Measurements from ENCODE around the gene FMNL2. TPM values are rescaled to one million over a fixed set of nuclear protein-coding genes. Genes with fewer than 3 reads are reported as not detected.

Gene FMNL2
- total RNA-seq, 1 donor from 2014 or later, result 166 TPM

GRCh38 chr2:152370783-152371182 is 35.8 kb downstream of the FMNL2 start:
- Mint-ChIP-seq H3K9me3 (ENCODE audit: unreplicated experiment) (no peaks in the 10 kb centered on the region), H3K4me3 (ENCODE audit: unreplicated experiment) (no peak overlapping the region), H3K4me1 (ENCODE audit: low read depth, unreplicated experiment) (peaks cover 48% of the 10 kb centered on the region), H3K27me3 (ENCODE audit: unreplicated experiment) (peaks cover 4% of the 10 kb centered on the region), H3K27ac (ENCODE audit: unreplicated experiment) (no peak overlapping the region), H3K36me3 (ENCODE audit: unreplicated experiment) (no peaks in the 10 kb centered on the region)
- no peak for DNase-seq
- TF ChIP-seq CTCF (IDR thresholded peaks at IDR 0.05; ENCODE audit: partially characterized antibody, unreplicated experiment), result no peak

GRCh38 chr2:152372438-152372984 is 37.5 kb downstream of the FMNL2 start:
- Mint-ChIP-seq H3K27ac (ENCODE audit: unreplicated experiment) (no peak overlapping the region), H3K27me3 (ENCODE audit: unreplicated experiment) (peaks cover 4% of the 10 kb centered on the region), H3K4me1 (ENCODE audit: low read depth, unreplicated experiment) (peaks cover 48% of the 10 kb centered on the region), H3K9me3 (ENCODE audit: unreplicated experiment) (no peaks in the 10 kb centered on the region), H3K36me3 (ENCODE audit: unreplicated experiment) (no peaks in the 10 kb centered on the region), H3K4me3 (ENCODE audit: unreplicated experiment) (peak overlapping the region; percentile 20)
- no peak for TF ChIP-seq CTCF (IDR thresholded peaks at IDR 0.05; ENCODE audit: partially characterized antibody, unreplicated experiment)
- DNase-seq, result no peak

GRCh38 chr2:152375174-152375573 is 40.2 kb downstream of the FMNL2 start:
- TF ChIP-seq CTCF (IDR thresholded peaks at IDR 0.05; ENCODE audit: partially characterized antibody, unreplicated experiment), result no peak
- Mint-ChIP-seq H3K36me3 (ENCODE audit: unreplicated experiment) (no peaks in the 10 kb centered on the region), H3K4me1 (ENCODE audit: low read depth, unreplicated experiment) (peaks cover 51% of the 10 kb centered on the region), H3K27me3 (ENCODE audit: unreplicated experiment) (peaks cover 2% of the 10 kb centered on the region), H3K9me3 (ENCODE audit: unreplicated experiment) (no peaks in the 10 kb centered on the region), H3K4me3 (ENCODE audit: unreplicated experiment) (no peak overlapping the region), H3K27ac (ENCODE audit: unreplicated experiment) (no peak overlapping the region)
- DNase-seq, result no peak

- H3K4me3 Mint-ChIP-seq (ENCODE audit: unreplicated experiment), result no peak overlapping the region
- no peak overlapping the region for H3K27ac Mint-ChIP-seq (ENCODE audit: unreplicated experiment)
- no peak for DNase-seq
- no peaks in the 10 kb centered on the region for H3K36me3 Mint-ChIP-seq (ENCODE audit: unreplicated experiment)
- peaks cover 2% of the 10 kb centered on the region for H3K9me3 Mint-ChIP-seq (ENCODE audit: unreplicated experiment)
- TF ChIP-seq CTCF (IDR thresholded peaks at IDR 0.05; ENCODE audit: partially characterized antibody, unreplicated experiment), result no peak
- peaks cover 56% of the 10 kb centered on the region for H3K4me1 Mint-ChIP-seq (ENCODE audit: low read depth, unreplicated experiment)
- H3K27me3 Mint-ChIP-seq (ENCODE audit: unreplicated experiment), result peaks cover 2% of the 10 kb centered on the region
These were observed 41.4 kb downstream of the FMNL2 start for GRCh38 chr2:152376385-152376784.

- H3K36me3 Mint-ChIP-seq (ENCODE audit: unreplicated experiment), result no peaks in the 10 kb centered on the region
- no peak overlapping the region for H3K27ac Mint-ChIP-seq (ENCODE audit: unreplicated experiment)
- no peak for DNase-seq
- H3K4me3 Mint-ChIP-seq (ENCODE audit: unreplicated experiment), result no peak overlapping the region
- H3K27me3 Mint-ChIP-seq (ENCODE audit: unreplicated experiment), result peaks cover 2% of the 10 kb centered on the region
- H3K9me3 Mint-ChIP-seq (ENCODE audit: unreplicated experiment), result peaks cover 3% of the 10 kb centered on the region
- no peak for TF ChIP-seq CTCF (IDR thresholded peaks at IDR 0.05; ENCODE audit: partially characterized antibody, unreplicated experiment)
- peaks cover 53% of the 10 kb centered on the region for H3K4me1 Mint-ChIP-seq (ENCODE audit: low read depth, unreplicated experiment)
These were observed 42.0 kb downstream of the FMNL2 start for GRCh38 chr2:152376968-152377367.

Data from glutamatergic neuron (in vitro differentiated cells).